Activated T-cell treated with anti-CD3 and anti-CD28 coated beads for 4 hours (primary cell): ENCODE results near the gene WDR20.
"Not testable (repeated sequence)": the region's sequence is repeated elsewhere in the genome, so short reads cannot be mapped to it uniquely, and the experiment has no call there.

Source experiments
- DNase-seq: peaks from one replicate; pipeline ENCODE4 v3.0.0-alpha.2; 2020

WDR20 gene

GRCh38 chr14:102222751-102223150 is 83.1 kb downstream of the WDR20 start:
- DNase-seq = no peak

DNA sequence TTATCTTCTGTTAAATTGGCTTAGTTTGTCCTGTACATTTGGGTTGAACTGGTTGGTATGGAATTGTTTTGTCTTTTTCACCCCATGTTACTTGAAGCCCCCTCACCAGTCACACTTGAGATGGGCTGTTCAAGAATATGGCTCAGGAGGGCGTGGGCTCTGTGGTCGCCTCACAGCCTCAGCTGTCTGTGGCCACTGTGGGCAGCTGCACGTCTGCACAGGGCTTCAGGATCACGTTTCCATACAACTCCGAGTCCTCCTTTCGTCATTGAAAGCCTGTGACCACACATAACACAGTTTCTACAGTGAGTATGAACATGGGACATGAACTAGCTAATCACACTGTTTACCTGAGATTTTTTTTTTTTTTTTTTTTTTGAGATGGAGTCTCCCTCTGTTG is 84.0 kb downstream of the WDR20 start:
- DNase-seq = no peak

DNA sequence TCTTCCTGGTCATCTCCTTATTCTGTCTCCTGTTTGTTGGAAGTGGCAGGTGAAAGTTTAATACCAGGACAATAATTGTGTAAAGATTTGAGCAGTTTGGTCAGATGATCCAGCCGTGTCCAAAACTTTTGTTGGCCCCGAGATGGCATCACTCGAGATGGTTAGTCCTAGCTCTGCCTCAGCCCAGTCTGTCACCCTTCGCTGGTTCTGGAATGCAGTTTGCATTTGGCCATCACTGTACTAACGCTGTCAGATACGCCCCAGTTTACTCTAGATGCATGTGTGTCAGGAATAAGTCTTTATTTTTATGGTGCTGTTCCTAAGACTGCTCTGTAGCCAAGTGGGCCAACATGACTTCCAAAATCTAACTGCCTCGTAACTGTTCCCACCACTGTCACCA is 85.7 kb downstream of the WDR20 start:
- DNase-seq = no peak

- DNase-seq = no peak
Measured at GRCh38 chr14:102225936-102226335, 86.2 kb downstream of the WDR20 start.

DNA sequence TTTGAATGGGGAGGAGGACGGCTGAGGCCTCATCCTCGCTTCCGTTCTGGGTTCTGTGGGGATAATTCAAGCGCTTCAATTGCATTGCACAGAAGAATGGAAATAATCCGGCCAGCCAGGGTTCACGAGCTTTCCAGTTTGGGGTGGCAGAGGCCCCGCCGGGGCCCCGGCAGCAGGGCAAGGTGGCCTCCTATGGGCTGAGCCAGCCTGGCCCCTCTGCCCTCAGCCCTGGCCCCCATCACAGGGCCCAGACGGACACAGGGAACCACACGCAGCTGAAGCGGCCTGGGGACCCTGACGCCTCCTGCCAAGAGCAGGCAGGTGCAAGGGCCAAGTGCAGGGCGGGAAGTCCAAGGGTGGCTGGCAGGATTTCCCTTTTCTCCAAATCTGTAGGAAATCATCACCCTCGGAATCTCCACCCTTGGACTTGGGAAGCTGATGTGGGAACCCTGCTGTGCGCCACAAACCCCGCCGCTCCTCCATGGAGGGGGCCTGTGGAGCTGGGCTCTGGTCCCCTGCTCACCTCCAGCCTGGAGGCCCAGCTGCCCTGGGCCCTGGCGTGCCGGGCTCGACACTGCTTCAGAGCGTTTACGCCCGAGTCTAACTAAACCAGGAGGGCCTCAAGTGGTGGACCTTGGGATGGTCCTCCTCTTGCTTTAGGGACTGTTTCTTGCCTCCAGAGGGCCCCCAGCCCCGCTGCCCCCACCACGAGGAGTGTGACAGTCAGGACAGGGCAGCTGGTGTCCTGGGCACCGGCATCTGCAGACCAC is 86.8 kb downstream of the WDR20 start:
- no peak for DNase-seq

DNA sequence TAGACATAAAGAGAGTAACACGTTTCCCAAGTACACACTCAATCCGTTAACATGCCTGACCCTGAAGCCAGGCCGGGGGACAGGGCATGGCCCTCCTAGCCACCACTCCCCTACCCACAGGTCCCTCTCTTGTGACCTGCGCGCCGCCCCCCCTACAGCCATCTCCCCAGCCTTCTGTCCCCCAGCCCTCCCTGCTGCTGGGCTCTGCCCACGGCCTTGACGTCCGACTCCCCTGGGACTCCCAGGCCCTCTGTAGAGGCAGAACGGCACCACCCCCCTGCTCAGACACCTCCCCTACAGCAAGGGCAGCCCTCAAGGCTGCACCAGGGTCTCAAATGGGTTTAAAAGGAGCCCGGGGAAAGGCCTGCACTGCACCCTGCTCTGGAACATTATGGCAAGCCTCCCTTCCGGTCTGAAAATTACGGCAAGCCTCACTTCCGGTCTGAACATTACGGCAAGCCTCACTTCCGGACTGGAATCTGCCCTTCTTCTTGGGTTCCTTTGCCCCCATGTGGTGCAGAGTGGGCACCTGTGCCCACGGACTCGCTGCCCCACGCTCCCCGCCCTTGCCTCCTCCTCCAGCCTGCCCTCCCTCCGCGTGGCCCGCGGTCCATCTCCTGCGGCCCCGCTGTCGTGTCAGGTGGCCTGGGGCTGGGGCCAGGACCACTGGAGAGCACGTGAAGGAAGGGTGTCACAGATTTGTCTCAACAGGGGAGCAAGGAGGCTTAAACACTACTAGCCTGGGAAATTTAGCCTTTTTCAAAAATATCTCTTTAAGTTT is 87.7 kb downstream of the WDR20 start:
- no peak for DNase-seq

- DNase-seq = no peak
Measured at GRCh38 chr14:102229071-102229738, 89.5 kb downstream of the WDR20 start.

DNA sequence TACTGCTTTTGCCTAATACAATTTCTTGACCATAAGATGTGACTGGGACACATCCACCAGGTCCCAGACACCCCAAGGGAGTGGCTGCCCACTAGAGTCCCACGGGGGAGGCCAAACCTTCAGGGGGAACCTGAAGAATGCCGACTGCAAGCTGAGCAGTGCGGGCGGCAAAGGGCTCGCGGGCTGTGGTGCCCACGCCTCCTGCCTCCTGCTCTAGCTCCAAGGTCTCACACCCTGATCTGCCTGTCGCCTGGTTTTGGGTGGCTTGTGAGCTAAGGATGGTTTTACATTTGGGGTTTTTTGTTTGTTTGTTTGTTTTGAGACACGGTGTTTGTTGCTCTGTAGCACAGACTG is 90.0 kb downstream of the WDR20 start:
- DNase-seq = no peak

- no peak for DNase-seq
Measured at GRCh38 chr14:102230481-102231210, 90.9 kb downstream of the WDR20 start.

GRCh38 chr14:102231476-102232347 is 92.0 kb downstream of the WDR20 start:
- no peak for DNase-seq

DNA sequence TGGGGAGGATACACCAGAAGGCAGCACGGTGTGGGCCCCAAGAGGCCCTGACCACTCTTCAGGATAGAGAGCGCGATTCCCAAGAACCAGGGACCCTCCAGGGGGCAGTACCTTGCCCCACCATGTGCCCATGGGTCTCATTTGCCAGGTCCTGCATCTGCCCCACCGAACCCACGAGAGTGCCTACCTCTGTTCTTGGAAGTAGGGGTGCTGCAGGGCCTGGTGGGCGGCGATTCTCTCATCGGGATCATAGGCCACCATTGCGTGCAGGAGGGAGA is 92.6 kb downstream of the WDR20 start:
- DNase-seq = no peak

DNA sequence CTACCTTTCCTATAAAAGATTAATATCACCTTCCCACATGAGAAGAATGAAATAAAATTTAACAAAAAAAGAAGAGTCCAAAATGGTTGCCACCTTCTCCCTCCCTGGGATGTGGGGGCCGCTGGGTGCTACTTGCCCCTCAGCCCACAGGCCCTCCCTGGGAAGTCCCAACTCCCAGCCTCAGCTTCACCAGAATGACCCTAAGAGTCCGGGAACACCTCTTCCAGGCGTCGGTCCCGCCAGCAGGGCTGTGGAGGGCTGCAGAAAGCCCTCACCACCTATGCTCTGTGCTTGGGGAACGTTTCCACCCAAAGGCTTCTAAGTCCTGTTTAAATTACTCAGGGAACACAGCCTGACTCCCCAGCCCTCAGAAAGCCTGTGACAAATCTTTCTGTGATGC is 93.4 kb downstream of the WDR20 start:
- DNase-seq = no peak

GRCh38 chr14:102234331-102235264 is 94.9 kb downstream of the WDR20 start:
- no peak for DNase-seq

DNA sequence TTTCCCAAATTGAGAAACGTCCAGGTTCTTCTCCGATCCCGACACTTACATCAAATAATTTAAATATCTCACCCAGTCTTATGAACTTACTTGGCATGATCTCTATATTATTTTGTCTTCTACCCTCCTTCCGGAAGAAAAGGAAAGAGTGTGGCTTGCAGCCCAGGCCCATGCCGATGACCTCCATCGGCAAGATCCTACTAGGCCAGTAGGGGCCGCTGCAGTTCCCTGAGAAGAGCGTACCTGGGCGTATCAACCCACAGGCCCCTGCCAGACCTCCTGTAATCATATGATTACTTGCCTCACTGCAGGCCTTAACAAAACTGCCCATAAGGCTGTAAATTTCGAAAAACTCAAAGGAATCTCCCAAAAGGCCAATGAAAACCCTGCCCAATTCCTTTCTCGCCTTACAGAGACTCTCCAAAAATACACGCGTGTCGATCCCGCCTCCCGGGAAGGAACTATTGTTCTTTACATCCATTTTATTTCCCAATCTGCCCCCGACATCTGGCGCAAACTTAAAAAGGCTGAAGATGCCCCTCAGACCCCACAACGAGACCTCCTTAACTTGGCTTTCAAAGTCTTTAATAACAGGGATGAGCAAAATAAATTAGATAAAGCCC is 95.7 kb downstream of the WDR20 start:
- peak; percentile 64 for DNase-seq

GRCh38 chr14:102236026-102236425 is 96.3 kb downstream of the WDR20 start:
- DNase-seq = no peak

- no peak for DNase-seq
Measured at GRCh38 chr14:102238131-102238530, 98.4 kb downstream of the WDR20 start.

DNA sequence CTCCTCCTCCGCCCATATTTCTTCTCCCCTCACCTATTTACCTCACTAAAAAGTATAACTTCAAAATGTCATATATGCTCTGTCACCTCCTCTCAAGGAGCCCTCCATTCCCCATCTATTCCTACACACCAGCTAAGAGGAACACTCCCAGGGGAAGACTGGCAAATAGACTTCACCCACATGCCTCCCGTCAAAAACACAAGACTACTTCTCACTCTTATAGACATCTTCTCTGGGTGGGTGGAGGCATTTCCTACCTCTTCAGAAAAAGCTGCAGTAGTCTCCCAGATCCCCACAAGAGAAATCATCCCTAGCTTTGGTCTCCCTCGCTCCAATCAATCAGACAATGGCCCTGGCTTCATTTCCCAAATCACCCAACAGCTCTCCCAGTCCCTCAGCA is 99.1 kb downstream of the WDR20 start:
- no peak for DNase-seq

DNA sequence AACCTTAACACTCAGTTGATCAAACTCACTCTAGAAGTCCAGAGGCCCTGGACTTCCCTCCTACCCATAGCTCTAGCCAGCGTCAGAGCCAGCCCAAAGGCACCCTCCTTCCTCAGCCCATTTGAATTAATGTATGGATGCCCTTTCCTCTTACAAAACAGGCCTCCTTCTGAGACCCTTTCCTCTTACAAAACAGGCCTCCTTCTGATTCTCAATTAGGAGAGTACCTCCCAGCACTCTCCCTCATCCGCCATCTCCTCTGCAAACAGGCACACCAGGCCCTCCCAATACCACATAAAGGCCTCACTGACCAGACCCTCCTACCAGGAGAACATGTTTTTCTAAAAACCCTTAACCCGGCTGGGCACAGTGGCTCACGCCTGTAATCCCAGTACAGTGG is 99.5 kb downstream of the WDR20 start:
- no peak for DNase-seq

DNA sequence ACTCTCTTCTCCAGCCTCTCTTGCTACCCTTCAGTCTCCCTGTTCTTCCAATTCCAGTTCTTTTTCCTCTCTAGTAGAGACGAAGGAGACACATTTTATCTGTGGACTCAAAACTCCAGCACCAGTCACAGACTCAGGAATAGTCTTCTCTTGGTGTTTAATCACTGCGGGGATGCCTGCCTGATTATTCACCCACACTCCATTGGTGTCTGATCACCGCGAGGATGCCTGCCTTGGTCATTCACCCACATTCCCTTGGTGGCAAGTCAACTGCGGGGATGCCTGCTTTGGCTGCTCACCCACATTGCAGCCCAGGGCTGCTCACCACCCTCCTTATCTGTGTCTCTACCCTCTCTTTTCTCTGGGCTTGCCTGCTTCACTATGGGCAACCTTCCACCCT is 100.8 kb downstream of the WDR20 start:
- DNase-seq = not testable (repeated sequence)

DNA sequence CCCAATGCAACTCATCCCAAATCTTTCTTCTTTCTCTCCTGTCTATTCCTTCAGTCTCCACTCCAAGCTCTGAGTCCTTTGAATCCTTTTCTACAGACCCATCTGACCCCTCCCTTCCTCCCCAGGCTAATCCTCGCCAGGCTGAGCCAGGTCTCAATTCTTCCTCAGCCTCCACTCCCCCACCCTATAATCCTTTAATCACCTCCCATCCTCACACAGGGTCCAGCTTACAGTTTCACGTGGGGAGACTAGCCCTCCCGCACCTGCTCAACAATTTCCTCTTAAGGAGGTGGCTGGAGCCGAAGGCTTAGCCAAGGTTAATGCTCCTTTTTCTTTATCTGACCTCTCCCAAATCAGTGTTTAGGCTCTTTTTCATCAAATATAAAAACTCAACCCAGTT is 101.5 kb downstream of the WDR20 start:
- no peak for DNase-seq

DNA sequence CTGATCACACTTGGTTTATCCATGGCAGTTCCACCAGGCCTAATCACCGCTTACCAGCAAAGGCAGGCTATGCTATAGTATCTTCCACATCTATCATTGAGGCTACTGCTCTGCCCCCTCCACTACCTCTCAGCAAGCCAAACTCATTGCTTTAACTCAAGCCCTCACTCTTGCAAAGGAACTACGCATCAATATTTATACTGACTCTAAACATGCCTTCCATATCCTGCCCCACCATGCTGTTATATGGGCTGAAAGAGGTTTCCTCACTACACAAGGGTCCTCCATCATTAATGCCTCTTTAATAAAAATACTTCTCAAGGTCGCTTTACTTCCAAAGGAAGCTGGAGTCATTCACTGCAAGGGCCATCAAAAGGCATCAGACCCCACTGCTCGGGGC is 104.1 kb downstream of the WDR20 start:
- not testable (repeated sequence) for DNase-seq
